ENCODE results near the gene GAK. TPM values are rescaled to one million over a fixed set of nuclear protein-coding genes. Genes with fewer than 3 reads are reported as not detected.
A peak's percentile ranks its signal among the peaks of the same experiment; 100 is the strongest.

The GAK gene
- total RNA-seq, 3 donors from 2014 or later: 140 to 161 (median 148) TPM

GRCh38 chr4:891747-892146, 40.4 kb downstream of the GAK start:
- DNase-seq: no peak
- Mint-ChIP-seq H3K4me1 (ENCODE audit: low read depth) (no peaks in the 10 kb centered on the region), H3K4me3 (no peak overlapping the region), H3K36me3 (ENCODE audit: insufficient read depth) (peaks cover 12% of the 10 kb centered on the region), H3K9me3 (no peaks in the 10 kb centered on the region), H3K27me3 (ENCODE audit: low read depth) (no peaks in the 10 kb centered on the region)
- ATAC-seq: no peak

- DNase-seq (no peak), ATAC-seq (no peak)
- Mint-ChIP-seq H3K4me1 (ENCODE audit: low read depth) (no peaks in the 10 kb centered on the region), H3K4me3 (no peak overlapping the region), H3K9me3 (no peaks in the 10 kb centered on the region), H3K36me3 (ENCODE audit: insufficient read depth) (peaks cover 9% of the 10 kb centered on the region), H3K27me3 (ENCODE audit: low read depth) (no peaks in the 10 kb centered on the region)
Measured at GRCh38 chr4:890036-890695, 42.0 kb downstream of the GAK start.

- Mint-ChIP-seq H3K9me3 (no peaks in the 10 kb centered on the region), H3K4me1 (ENCODE audit: low read depth) (no peaks in the 10 kb centered on the region), H3K4me3 (no peak overlapping the region), H3K36me3 (ENCODE audit: insufficient read depth) (peaks cover 9% of the 10 kb centered on the region), H3K27me3 (ENCODE audit: low read depth) (no peaks in the 10 kb centered on the region)
- DNase-seq: no peak
- ATAC-seq: no peak
Measured at GRCh38 chr4:889516-889915, 42.6 kb downstream of the GAK start.

GRCh38 chr4:888029-888428, 44.1 kb downstream of the GAK start:
- H3K4me3 Mint-ChIP-seq: no peak overlapping the region
- no peaks in the 10 kb centered on the region for H3K27me3 Mint-ChIP-seq (ENCODE audit: low read depth)
- H3K36me3 Mint-ChIP-seq (ENCODE audit: insufficient read depth): peaks cover 12% of the 10 kb centered on the region
- no peaks in the 10 kb centered on the region for H3K4me1 Mint-ChIP-seq (ENCODE audit: low read depth)
- DNase-seq (no peak), ATAC-seq (no peak)
- H3K9me3 Mint-ChIP-seq: no peaks in the 10 kb centered on the region

DNA sequence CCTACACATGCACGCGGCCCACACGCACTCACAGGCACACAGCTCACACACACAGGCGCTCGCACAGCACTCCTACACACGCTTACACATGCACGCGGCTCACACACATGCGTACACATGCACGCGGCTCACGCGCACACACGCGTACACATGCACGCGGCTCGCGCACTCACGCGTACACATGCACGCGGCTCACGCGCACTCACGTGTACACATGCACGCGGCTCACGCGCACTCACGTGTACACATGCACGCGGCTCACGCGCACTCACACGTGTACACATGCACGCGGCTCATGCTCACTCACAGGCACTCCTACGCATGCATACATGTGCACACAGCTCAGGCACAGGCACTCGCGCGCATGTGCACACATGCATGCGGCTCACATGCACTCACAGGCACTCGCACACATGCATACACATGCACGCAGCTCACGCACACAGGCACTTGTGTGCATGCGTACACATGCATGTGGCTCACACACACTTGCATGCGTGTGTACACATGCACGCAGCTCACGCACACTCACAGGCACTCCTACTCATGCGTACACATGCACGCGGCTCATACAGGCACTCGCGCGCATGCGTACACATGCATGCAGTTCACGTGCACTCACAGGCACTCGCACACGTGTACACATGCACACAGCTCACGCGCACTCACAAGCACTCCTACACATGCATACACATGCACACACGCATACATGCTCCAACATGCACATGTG, 44.9 kb downstream of the GAK start:
- Mint-ChIP-seq H3K27me3 (ENCODE audit: low read depth) (no peaks in the 10 kb centered on the region), H3K4me1 (ENCODE audit: low read depth) (no peaks in the 10 kb centered on the region), H3K9me3 (no peaks in the 10 kb centered on the region), H3K36me3 (ENCODE audit: insufficient read depth) (peaks cover 12% of the 10 kb centered on the region), H3K4me3 (no peak overlapping the region)
- ATAC-seq (no peak), DNase-seq (no peak)

DNA sequence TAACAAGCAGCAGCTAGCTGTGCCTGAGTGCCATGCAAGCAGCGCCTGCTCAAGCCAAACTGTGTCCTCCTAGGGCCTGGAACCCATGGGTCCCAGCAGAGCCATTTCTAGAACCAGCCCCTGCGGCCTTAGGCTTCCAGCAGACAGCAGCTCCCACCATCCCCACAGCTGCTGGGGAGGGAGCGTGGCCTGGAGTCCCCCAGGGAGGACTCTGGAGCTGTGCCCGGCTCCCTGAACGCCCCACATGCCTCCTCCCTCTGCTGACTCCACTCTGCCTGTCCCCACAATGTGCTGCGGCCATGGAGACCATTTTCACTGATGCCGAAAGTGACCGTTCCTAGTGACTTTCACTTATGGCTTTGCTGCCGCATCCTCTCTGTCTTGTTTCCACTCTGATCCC, 45.9 kb downstream of the GAK start:
- ATAC-seq: no peak
- Mint-ChIP-seq H3K27me3 (ENCODE audit: low read depth) (no peaks in the 10 kb centered on the region), H3K4me3 (no peak overlapping the region), H3K9me3 (no peaks in the 10 kb centered on the region), H3K36me3 (ENCODE audit: insufficient read depth) (peaks cover 16% of the 10 kb centered on the region), H3K4me1 (ENCODE audit: low read depth) (no peaks in the 10 kb centered on the region)
- no peak for DNase-seq

DNA sequence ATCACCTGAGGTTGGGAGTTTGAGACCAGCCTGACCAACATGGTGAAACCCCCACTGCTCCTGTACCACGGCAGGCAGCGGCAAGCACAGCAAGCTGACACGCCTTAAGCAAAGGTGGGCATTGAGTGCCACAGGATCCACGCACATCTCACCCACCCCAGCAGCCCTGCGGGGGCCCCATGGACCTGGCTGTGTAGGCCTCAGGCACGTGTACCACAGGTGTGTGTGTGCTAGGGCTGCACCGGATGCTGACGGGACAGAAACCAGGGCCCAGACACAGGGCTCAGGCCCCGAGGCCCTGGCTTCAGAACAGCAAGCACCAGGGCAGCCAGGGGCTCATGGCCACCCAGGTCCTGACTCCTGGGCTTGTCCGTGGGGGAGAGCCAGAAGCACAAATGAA, 46.8 kb downstream of the GAK start:
- ATAC-seq: no peak
- no peak for DNase-seq
- no peaks in the 10 kb centered on the region for H3K27me3 Mint-ChIP-seq (ENCODE audit: low read depth)
- H3K9me3 Mint-ChIP-seq: no peaks in the 10 kb centered on the region
- peaks cover 17% of the 10 kb centered on the region for H3K36me3 Mint-ChIP-seq (ENCODE audit: insufficient read depth)
- H3K4me1 Mint-ChIP-seq (ENCODE audit: low read depth): peaks cover 4% of the 10 kb centered on the region
- H3K4me3 Mint-ChIP-seq: no peak overlapping the region

GRCh38 chr4:884896-885295, 47.2 kb downstream of the GAK start:
- no peaks in the 10 kb centered on the region for H3K27me3 Mint-ChIP-seq (ENCODE audit: low read depth)
- H3K4me1 Mint-ChIP-seq (ENCODE audit: low read depth): peaks cover 8% of the 10 kb centered on the region
- H3K36me3 Mint-ChIP-seq (ENCODE audit: insufficient read depth): peaks cover 20% of the 10 kb centered on the region
- ATAC-seq (no peak), DNase-seq (no peak)
- H3K9me3 Mint-ChIP-seq: no peaks in the 10 kb centered on the region
- H3K4me3 Mint-ChIP-seq: no peak overlapping the region

GRCh38 chr4:884259-884658, 47.9 kb downstream of the GAK start:
- no peak for DNase-seq
- H3K4me3 Mint-ChIP-seq: no peak overlapping the region
- no peaks in the 10 kb centered on the region for H3K9me3 Mint-ChIP-seq
- peaks cover 24% of the 10 kb centered on the region for H3K36me3 Mint-ChIP-seq (ENCODE audit: insufficient read depth)
- no peaks in the 10 kb centered on the region for H3K27me3 Mint-ChIP-seq (ENCODE audit: low read depth)
- ATAC-seq: no peak
- peaks cover 15% of the 10 kb centered on the region for H3K4me1 Mint-ChIP-seq (ENCODE audit: low read depth)

- H3K27me3 Mint-ChIP-seq (ENCODE audit: low read depth): no peaks in the 10 kb centered on the region
- DNase-seq (no peak), ATAC-seq (no peak)
- no peaks in the 10 kb centered on the region for H3K9me3 Mint-ChIP-seq
- H3K4me1 Mint-ChIP-seq (ENCODE audit: low read depth): peaks cover 22% of the 10 kb centered on the region
- H3K36me3 Mint-ChIP-seq (ENCODE audit: insufficient read depth): peaks cover 29% of the 10 kb centered on the region
- no peak overlapping the region for H3K4me3 Mint-ChIP-seq
Measured at GRCh38 chr4:883377-884095, 48.6 kb downstream of the GAK start.

GRCh38 chr4:882646-883045, 49.5 kb downstream of the GAK start:
- ATAC-seq: no peak
- Mint-ChIP-seq H3K36me3 (ENCODE audit: insufficient read depth) (peaks cover 29% of the 10 kb centered on the region), H3K4me3 (no peak overlapping the region), H3K27me3 (ENCODE audit: low read depth) (no peaks in the 10 kb centered on the region), H3K4me1 (ENCODE audit: low read depth) (peaks cover 28% of the 10 kb centered on the region), H3K9me3 (no peaks in the 10 kb centered on the region)
- no peak for DNase-seq

DNA sequence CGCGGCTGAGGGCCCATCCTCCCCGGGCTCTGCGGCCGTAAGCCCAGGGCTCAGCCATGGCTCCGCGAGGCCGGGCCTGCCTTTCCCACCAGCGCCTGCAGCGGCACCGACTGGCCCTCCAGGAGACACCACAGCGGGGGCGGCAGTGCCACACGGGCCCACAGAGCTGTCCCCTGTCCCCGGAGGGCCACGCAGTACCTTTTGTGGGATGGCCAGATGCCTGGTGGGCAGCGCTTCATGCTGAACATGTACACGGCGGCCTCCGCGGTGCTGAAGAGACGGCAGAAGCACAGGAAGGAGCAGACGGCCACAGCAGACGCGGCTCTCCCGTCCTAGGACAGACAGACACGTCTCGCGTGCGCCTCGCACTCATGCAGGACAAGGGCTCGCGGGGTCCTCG, 50.4 kb downstream of the GAK start:
- ATAC-seq (no peak), DNase-seq (no peak)
- Mint-ChIP-seq H3K9me3 (no peaks in the 10 kb centered on the region), H3K36me3 (ENCODE audit: insufficient read depth) (peaks cover 28% of the 10 kb centered on the region), H3K27me3 (ENCODE audit: low read depth) (no peaks in the 10 kb centered on the region), H3K4me1 (ENCODE audit: low read depth) (peaks cover 32% of the 10 kb centered on the region), H3K4me3 (no peak overlapping the region)

DNA sequence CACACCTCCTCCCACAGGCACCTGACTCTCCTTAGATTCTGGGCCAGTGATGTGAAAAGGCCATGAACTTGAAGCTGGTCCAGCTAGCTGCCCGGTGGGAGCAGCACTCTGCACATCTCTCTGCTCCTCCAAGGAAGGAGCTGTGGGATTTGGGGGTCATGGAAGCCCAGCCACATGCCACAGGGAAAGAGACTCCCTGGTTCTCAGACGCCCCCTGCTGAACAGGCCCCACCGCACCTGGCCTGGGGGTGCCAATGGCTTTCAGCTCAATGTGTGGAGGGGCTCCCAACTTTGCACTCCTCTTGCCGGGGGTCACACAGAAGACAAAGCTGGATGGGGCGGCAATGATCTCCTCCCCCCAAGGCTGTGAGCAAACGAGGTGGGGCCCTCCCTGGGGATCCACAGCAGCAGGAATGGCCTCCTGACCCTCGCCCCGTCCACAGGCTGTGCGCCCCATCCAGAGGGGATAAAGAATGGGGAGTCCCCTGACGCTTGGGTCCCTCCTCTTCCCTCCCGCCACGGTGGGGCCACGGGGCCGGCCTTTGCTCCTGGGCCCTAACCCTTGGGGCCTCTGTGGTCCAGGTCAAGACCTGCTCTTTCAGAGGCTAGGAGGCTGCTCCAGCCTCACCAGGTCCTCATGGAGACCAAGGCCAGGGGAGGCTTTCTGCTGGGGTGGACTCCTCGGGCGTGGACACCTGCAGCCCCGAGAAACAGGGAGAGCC, 51.3 kb downstream of the GAK start:
- no peak for ATAC-seq
- H3K36me3 Mint-ChIP-seq (ENCODE audit: insufficient read depth): peaks cover 28% of the 10 kb centered on the region
- H3K9me3 Mint-ChIP-seq: no peaks in the 10 kb centered on the region
- H3K4me3 Mint-ChIP-seq: no peak overlapping the region
- H3K4me1 Mint-ChIP-seq (ENCODE audit: low read depth): peaks cover 32% of the 10 kb centered on the region
- DNase-seq: no peak
- no peaks in the 10 kb centered on the region for H3K27me3 Mint-ChIP-seq (ENCODE audit: low read depth)

DNA sequence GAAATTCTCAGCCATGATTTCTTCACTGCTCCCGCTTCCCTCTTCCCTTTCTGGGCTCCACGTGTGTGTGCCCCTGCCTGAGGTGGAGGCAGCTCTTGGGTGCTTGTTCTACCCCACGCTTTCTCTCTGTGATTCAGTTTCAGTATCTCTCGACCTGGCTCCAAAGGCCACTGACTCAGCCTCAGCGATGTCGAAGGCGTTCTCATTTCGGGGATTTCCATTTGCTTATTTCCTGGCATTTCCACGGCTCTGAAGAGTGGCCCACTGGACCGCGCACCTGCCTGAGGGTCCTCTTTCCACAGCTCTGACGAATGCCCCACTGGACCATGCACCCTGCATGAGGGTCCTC, 52.4 kb downstream of the GAK start:
- peak; percentile 54 for DNase-seq
- Mint-ChIP-seq H3K36me3 (ENCODE audit: insufficient read depth) (peaks cover 36% of the 10 kb centered on the region), H3K9me3 (no peaks in the 10 kb centered on the region), H3K27me3 (ENCODE audit: low read depth) (no peaks in the 10 kb centered on the region), H3K4me1 (ENCODE audit: low read depth) (peaks cover 32% of the 10 kb centered on the region), H3K4me3 (peak overlapping the region; percentile 80)
- ATAC-seq: peak; percentile 95 to 97

Measured in activated T-cell treated with anti-CD3 and anti-CD28 coated beads, Interleukin-2, amount 50 U/mL, for 4 hours (primary cell).